ENCODE data around the gene CFAP45. TPM values are rescaled to one million over a fixed set of nuclear protein-coding genes. Genes with fewer than 3 reads are reported as not detected.

CFAP45 gene
- total and polyA plus RNA-seq, 2 donors (not counting 1 experiment from before 2014, with no cell fraction given): 1.3 to 2.4 TPM

- Mint-ChIP-seq H3K4me3 (no peak overlapping the region), H3K27me3 (peaks cover 20% of the 10 kb centered on the region), H3K27ac (no peak overlapping the region), H3K9me3 (ENCODE audit: insufficient read depth) (no peaks in the 10 kb centered on the region), H3K4me1 (peaks cover 18% of the 10 kb centered on the region)
- WGBS (ENCODE audit: insufficient coverage): 58% methylated on average over 2 of the region's 3 CpGs
- no peaks in the 10 kb centered on the region for H4K20me1 ChIP-seq (ENCODE audit: control insufficient read depth, insufficient read depth, low read length, poor library complexity, severe bottlenecking)
- H2AFZ ChIP-seq (ENCODE audit: insufficient read depth, low read depth, low read length, poor library complexity, severe bottlenecking): no peak overlapping the region
- H3K9me3 ChIP-seq (ENCODE audit: control extremely low read depth in 1 of 3, control insufficient read depth in 2 of 3, insufficient read depth in 1 of 3, low read length in 2 of 3): peaks cover 0 to 6% (median 0%) of the 10 kb centered on the region in 3 donors
- H3K27me3 ChIP-seq (replicated peaks in 1 of 4; ENCODE audit: control extremely low read depth in 1 of 4, control insufficient read depth in 3 of 4, insufficient read depth in 4 of 4, low read length in 3 of 4): peaks cover 0 to 8% (median 3%) of the 10 kb centered on the region in 4 experiments
- no peak overlapping the region for H3K4me3 ChIP-seq (ENCODE audit: control extremely low read depth in 1 of 5, extremely low read depth in 1 of 5, insufficient read depth in 1 of 5, low read depth in 2 of 5, low read length in 4 of 5)
- H3K4me1 ChIP-seq (ENCODE audit: control insufficient read depth in 2 of 2, insufficient read depth in 2 of 2, low read length in 2 of 2): peaks cover 6 to 25% of the 10 kb centered on the region in 2 donors
- H3K36me3 ChIP-seq (replicated peaks in 1 of 2; ENCODE audit: control extremely low read depth in 1 of 2, control insufficient read depth in 1 of 2, extremely low read depth in 1 of 2, insufficient read depth in 2 of 2, low read length in 1 of 2): no peaks in the 10 kb centered on the region
- no peak overlapping the region for H3K4me2 ChIP-seq (replicated peaks; ENCODE audit: low read depth, low read length, poor library complexity, severe bottlenecking)
- no peak for DNase-seq
- ChIA-PET POLR2A (no interaction called here), CTCF (interaction anchor here (1.3 kb wide), 1 partner anchor 15 kb away, joined by 4 read pairs; no protein-coding TSS in a partner anchor)
- TF ChIP-seq, protein P1, sequence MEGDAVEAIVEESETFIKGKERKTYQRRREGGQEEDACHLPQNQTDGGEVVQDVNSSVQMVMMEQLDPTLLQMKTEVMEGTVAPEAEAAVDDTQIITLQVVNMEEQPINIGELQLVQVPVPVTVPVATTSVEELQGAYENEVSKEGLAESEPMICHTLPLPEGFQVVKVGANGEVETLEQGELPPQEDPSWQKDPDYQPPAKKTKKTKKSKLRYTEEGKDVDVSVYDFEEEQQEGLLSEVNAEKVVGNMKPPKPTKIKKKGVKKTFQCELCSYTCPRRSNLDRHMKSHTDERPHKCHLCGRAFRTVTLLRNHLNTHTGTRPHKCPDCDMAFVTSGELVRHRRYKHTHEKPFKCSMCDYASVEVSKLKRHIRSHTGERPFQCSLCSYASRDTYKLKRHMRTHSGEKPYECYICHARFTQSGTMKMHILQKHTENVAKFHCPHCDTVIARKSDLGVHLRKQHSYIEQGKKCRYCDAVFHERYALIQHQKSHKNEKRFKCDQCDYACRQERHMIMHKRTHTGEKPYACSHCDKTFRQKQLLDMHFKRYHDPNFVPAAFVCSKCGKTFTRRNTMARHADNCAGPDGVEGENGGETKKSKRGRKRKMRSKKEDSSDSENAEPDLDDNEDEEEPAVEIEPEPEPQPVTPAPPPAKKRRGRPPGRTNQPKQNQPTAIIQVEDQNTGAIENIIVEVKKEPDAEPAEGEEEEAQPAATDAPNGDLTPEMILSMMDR (IDR thresholded peaks at IDR 0.05): no peak
- TF ChIP-seq EZH2 (IDR thresholded peaks at IDR 0.05; ENCODE audit: borderline replicate concordance, insufficient read depth, low read depth, low read length, poor library complexity, severe bottlenecking): no peak
- H3K79me2 ChIP-seq (ENCODE audit: control insufficient read depth, insufficient read depth, low read length): no peaks in the 10 kb centered on the region
- ATAC-seq (ENCODE audit: low read depth): no peak
- intact Hi-C loops (cut with micrococcal nuclease): no loop called here
- no peak overlapping the region for H3K9ac ChIP-seq (ENCODE audit: low read length)
- no peak overlapping the region for H3K27ac ChIP-seq (ENCODE audit: low read length in 2 of 2)
Observed at GRCh38 chr1:159828176-159828575, 71.8 kb downstream of the CFAP45 start.

GRCh38 chr1:159827549-159827948 is 72.4 kb downstream of the CFAP45 start:
- Mint-ChIP-seq H3K4me1 (peaks cover 18% of the 10 kb centered on the region), H3K4me3 (no peak overlapping the region), H3K27ac (no peak overlapping the region), H3K27me3 (peaks cover 23% of the 10 kb centered on the region), H3K9me3 (ENCODE audit: insufficient read depth) (no peaks in the 10 kb centered on the region)
- ATAC-seq (ENCODE audit: low read depth) (no peak), DNase-seq (no peak)
- 40% methylated on average over 2 of the region's 3 CpGs for WGBS (ENCODE audit: insufficient coverage)
- Histone ChIP-seq H4K20me1 (ENCODE audit: control insufficient read depth, insufficient read depth, low read length, poor library complexity, severe bottlenecking) (no peaks in the 10 kb centered on the region), H3K9me3 (ENCODE audit: control extremely low read depth in 1 of 3, control insufficient read depth in 2 of 3, insufficient read depth in 1 of 3, low read length in 2 of 3) (peaks cover 0 to 6% (median 0%) of the 10 kb centered on the region in 3 donors), H3K27me3 (replicated peaks in 1 of 4; ENCODE audit: control extremely low read depth in 1 of 4, control insufficient read depth in 3 of 4, insufficient read depth in 4 of 4, low read length in 3 of 4) (peaks cover 0 to 8% (median 3%) of the 10 kb centered on the region in 4 experiments), H3K9ac (ENCODE audit: low read length) (no peak overlapping the region), H3K27ac (ENCODE audit: low read length in 2 of 2) (no peak overlapping the region), H3K4me2 (replicated peaks; ENCODE audit: low read depth, low read length, poor library complexity, severe bottlenecking) (no peak overlapping the region), H2AFZ (ENCODE audit: insufficient read depth, low read depth, low read length, poor library complexity, severe bottlenecking) (no peak overlapping the region), H3K79me2 (ENCODE audit: control insufficient read depth, insufficient read depth, low read length) (no peaks in the 10 kb centered on the region), H3K4me1 (ENCODE audit: control insufficient read depth in 2 of 2, insufficient read depth in 2 of 2, low read length in 2 of 2) (peaks cover 6 to 25% of the 10 kb centered on the region in 2 donors), H3K4me3 (ENCODE audit: control extremely low read depth in 1 of 5, extremely low read depth in 1 of 5, insufficient read depth in 1 of 5, low read depth in 2 of 5, low read length in 4 of 5) (no peak overlapping the region), H3K36me3 (replicated peaks in 1 of 2; ENCODE audit: control extremely low read depth in 1 of 2, control insufficient read depth in 1 of 2, extremely low read depth in 1 of 2, insufficient read depth in 2 of 2, low read length in 1 of 2) (no peaks in the 10 kb centered on the region)
- intact Hi-C loops (cut with micrococcal nuclease): no loop called here
- ChIA-PET CTCF (interaction anchor here (1.1 to 1.3 kb wide), 2 partner anchors 14 to 29 kb away, joined by 3 to 4 read pairs; no protein-coding TSS in a partner anchor), POLR2A (no interaction called here)
- no peak for TF ChIP-seq EZH2 (IDR thresholded peaks at IDR 0.05; ENCODE audit: borderline replicate concordance, insufficient read depth, low read depth, low read length, poor library complexity, severe bottlenecking)
- TF ChIP-seq, protein P1 (IDR thresholded peaks at IDR 0.05): no peak
